SJCRH30 (cell line): Measurements from ENCODE around the gene SDSL. TPM values are rescaled to one million over a fixed set of nuclear protein-coding genes. Genes with fewer than 3 reads are reported as not detected.

Source experiments
- DNase-seq, 2 experiments: peaks; one replicate each; pipeline ENCODE4 v3.0.0-alpha.2; 2015 to 2020
- H3K27ac ChIP-seq: fragments of 250-450 bp; sonication (Bioruptor Pico); 2 replicates; pipeline ENCODE4 v1.5.1; 2020; ENCODE audit warnings: mild to moderate bottlenecking, moderate library complexity
- H3K27me3 ChIP-seq: fragments of 250-450 bp; sonication (Bioruptor Pico); 2 replicates; pipeline ENCODE4 v1.5.1; 2020; ENCODE audit warnings: mild to moderate bottlenecking, moderate library complexity
- H3K36me3 ChIP-seq: fragments of 250-450 bp; sonication (Bioruptor Pico); 2 replicates; pipeline ENCODE4 v1.5.1; 2020; ENCODE audit warnings: mild to moderate bottlenecking, moderate library complexity
- H3K4me1 ChIP-seq: fragments of 250-450 bp; sonication (Bioruptor Pico); 2 replicates; pipeline ENCODE4 v1.5.1; 2020; ENCODE audit warnings: mild to moderate bottlenecking, moderate library complexity
- H3K4me3 ChIP-seq: fragments of 250-450 bp; sonication (Bioruptor Pico); 2 replicates; pipeline ENCODE4 v1.5.1; 2020; ENCODE audit warnings: mild to moderate bottlenecking, moderate library complexity
- H3K9me3 ChIP-seq: fragments of 250-450 bp; sonication (Bioruptor Pico); replicated peaks from 2 replicates; pipeline ENCODE4 v1.5.1; 2020; ENCODE audit warnings: mild to moderate bottlenecking, moderate library complexity
- total RNA-seq: library from RNA; depleted of rRNA; stranded (reverse); fragments of >200 nt; shearing (Covaris generic); gene quantifications from 2 replicates; pipeline ENCODE4 v1.2.3, GENCODE V29; 2014

The SDSL gene
- total RNA-seq, 1 experiment from 2014 or later = 1.9 TPM

- Histone ChIP-seq H3K27ac (no peak overlapping the region), H3K9me3 (no peaks in the 10 kb centered on the region), H3K36me3 (no peaks in the 10 kb centered on the region), H3K4me3 (no peak overlapping the region), H3K27me3 (peaks cover 4% of the 10 kb centered on the region; the same call in 1 of the 2 replicates), H3K4me1 (no peaks in the 10 kb centered on the region)
- DNase-seq = no peak
Observed at GRCh38 chr12:113402586-113403260, 19.5 kb upstream of the SDSL start.

GRCh38 chr12:113403435-113404415 is 18.5 kb upstream of the SDSL start, which contains the start of gene SDS:
Gene SDS, minus strand, starts transcription at chr12:113403887. Its CDS starts 4,179 bp downstream, at chr12:113399708.
- H3K4me3 ChIP-seq = no peak within 1 kb of the TSS
- peaks cover 4% of the 10 kb centered on the region; the same call in 1 of the 2 replicates for H3K27me3 ChIP-seq
- no peaks in the 10 kb centered on the region for H3K36me3 ChIP-seq
- peak in 1 of 2 experiments; percentile 33 for DNase-seq
- no peak within 1 kb of the TSS for H3K27ac ChIP-seq
- no peaks in the 10 kb centered on the region for H3K4me1 ChIP-seq
- no peaks in the 10 kb centered on the region for H3K9me3 ChIP-seq

- Histone ChIP-seq H3K4me1 (no peaks in the 10 kb centered on the region), H3K27ac (no peak overlapping the region), H3K9me3 (no peaks in the 10 kb centered on the region), H3K27me3 (peaks cover 4% of the 10 kb centered on the region; the same call in 1 of the 2 replicates), H3K36me3 (no peaks in the 10 kb centered on the region), H3K4me3 (no peak overlapping the region)
- no peak for DNase-seq
Observed at GRCh38 chr12:113405694-113406093, 16.5 kb upstream of the SDSL start.

- peaks cover 4% of the 10 kb centered on the region; the same call in 1 of the 2 replicates for H3K27me3 ChIP-seq
- H3K36me3 ChIP-seq = no peaks in the 10 kb centered on the region
- H3K4me1 ChIP-seq = no peaks in the 10 kb centered on the region
- no peak for DNase-seq
- H3K27ac ChIP-seq = no peak overlapping the region
- H3K9me3 ChIP-seq = no peaks in the 10 kb centered on the region
- H3K4me3 ChIP-seq = no peak overlapping the region
Observed at GRCh38 chr12:113407931-113408600, 14.1 kb upstream of the SDSL start.

- Histone ChIP-seq H3K4me3 (no peak overlapping the region), H3K36me3 (no peaks in the 10 kb centered on the region), H3K27me3 (peaks cover 4% of the 10 kb centered on the region; the same call in 1 of the 2 replicates), H3K4me1 (no peaks in the 10 kb centered on the region), H3K27ac (no peak overlapping the region), H3K9me3 (no peaks in the 10 kb centered on the region)
- DNase-seq = no peak
Observed at GRCh38 chr12:113408756-113409298, 13.4 kb upstream of the SDSL start.

GRCh38 chr12:113409462-113410124 is 12.6 kb upstream of the SDSL start:
- peaks cover 2% of the 10 kb centered on the region; the same call in 1 of the 2 replicates for H3K27me3 ChIP-seq
- H3K9me3 ChIP-seq = no peaks in the 10 kb centered on the region
- H3K27ac ChIP-seq = no peak overlapping the region
- no peak overlapping the region for H3K4me3 ChIP-seq
- no peak for DNase-seq
- H3K36me3 ChIP-seq = no peaks in the 10 kb centered on the region
- H3K4me1 ChIP-seq = no peaks in the 10 kb centered on the region

- Histone ChIP-seq H3K36me3 (no peaks in the 10 kb centered on the region), H3K4me1 (no peaks in the 10 kb centered on the region), H3K4me3 (no peak overlapping the region), H3K27ac (no peak overlapping the region), H3K9me3 (no peaks in the 10 kb centered on the region), H3K27me3 (no peaks in the 10 kb centered on the region)
- peak; percentile 23 to 30 for DNase-seq
Observed at GRCh38 chr12:113413488-113413939, 8.7 kb upstream of the SDSL start.

GRCh38 chr12:113414519-113415038 is 7.6 kb upstream of the SDSL start:
- DNase-seq = no peak
- no peaks in the 10 kb centered on the region for H3K27me3 ChIP-seq
- H3K36me3 ChIP-seq = no peaks in the 10 kb centered on the region

GRCh38 chr12:113416091-113416754 is 6.0 kb upstream of the SDSL start:
- Histone ChIP-seq H3K27me3 (no peaks in the 10 kb centered on the region), H3K36me3 (no peaks in the 10 kb centered on the region), H3K27ac (no peak overlapping the region), H3K4me3 (no peak overlapping the region), H3K9me3 (no peaks in the 10 kb centered on the region), H3K4me1 (no peaks in the 10 kb centered on the region)
- DNase-seq = no peak

More at GRCh38 chr12:113414519-113415038, 7.6 kb upstream of the SDSL start:
- no peak overlapping the region for H3K27ac ChIP-seq
- H3K4me1 ChIP-seq = no peaks in the 10 kb centered on the region
- no peaks in the 10 kb centered on the region for H3K9me3 ChIP-seq
- H3K4me3 ChIP-seq = no peak overlapping the region

GRCh38 chr12:113418213-113418879 is 3.8 kb upstream of the SDSL start:
- 0 out of 2 replicates have a peak, but pooled peaks cover 4% of the 10 kb centered on the region for H3K4me1 ChIP-seq
- no peaks in the 10 kb centered on the region for H3K9me3 ChIP-seq
- H3K27me3 ChIP-seq = no peaks in the 10 kb centered on the region
- no peak overlapping the region for H3K4me3 ChIP-seq
- no peak for DNase-seq
- no peaks in the 10 kb centered on the region for H3K36me3 ChIP-seq
- H3K27ac ChIP-seq = no peak overlapping the region

GRCh38 chr12:113420996-113421595 is 1.1 kb upstream of the SDSL start:
- DNase-seq = no peak
- H3K27ac ChIP-seq = no peak overlapping the region
- H3K27me3 ChIP-seq = no peaks in the 10 kb centered on the region
- no peaks in the 10 kb centered on the region for H3K36me3 ChIP-seq
- 0 out of 2 replicates have a peak, but pooled peaks cover 4% of the 10 kb centered on the region for H3K4me1 ChIP-seq
- no peak overlapping the region for H3K4me3 ChIP-seq
- H3K9me3 ChIP-seq = no peaks in the 10 kb centered on the region

- no peaks in the 10 kb centered on the region for H3K27me3 ChIP-seq
- H3K27ac ChIP-seq = no peak overlapping the region
- DNase-seq = peak in 1 of 2 experiments; percentile 13
- no peaks in the 10 kb centered on the region for H3K9me3 ChIP-seq
- no peaks in the 10 kb centered on the region for H3K36me3 ChIP-seq
- H3K4me3 ChIP-seq = peak overlapping the region; percentile 53
- H3K4me1 ChIP-seq = 0 out of 2 replicates have a peak, but pooled peaks cover 4% of the 10 kb centered on the region
Observed at GRCh38 chr12:113422886-113423669, 898 bp downstream of the SDSL start.
